GM13977 (cell line): ENCODE data around the gene PNMA1.

Experiments used
- DNase-seq: peaks from one replicate; pipeline ENCODE4 v3.0.0; 2012; ENCODE audit warnings: low spot score
- CTCF ChIP-seq: IDR thresholded peaks from 2 replicates; pipeline ENCODE4 v1.5.1; 2012; ENCODE audit warnings: mild to moderate bottlenecking, control low read depth; ENCODE audit not compliant: insufficient read depth; ENCODE audit errors: extremely low read depth, missing control alignments
- in situ Hi-C: fragments of 300-500 bp; cut with MboI; formaldehyde crosslinking; loops from one replicate; pipeline ENCODE4 v1.12.0; 2022; ENCODE audit warnings: low sequenced_read_pairs, low pct_unique_long_range_greater_than_20kb, mixed read lengths, inconsistent platforms; ENCODE audit not compliant: unreplicated experiment

PNMA1 gene

GRCh38 chr14:73713803-73714655 lies at the start of gene PNMA1:
Gene PNMA1 (minus strand): TSS chr14:73714384. CDS start chr14:73713639, 745 bp downstream.
- peak; percentile 98 for DNase-seq
- in situ Hi-C loops, result no loop called here

GRCh38 chr14:73763396-73763795 lies 49.2 kb upstream of the PNMA1 start:
- no peak for DNase-seq
- in situ Hi-C loops, result no loop called here
- no peak for TF ChIP-seq CTCF

More at GRCh38 chr14:73713803-73714655, at the start of gene PNMA1:
- TF ChIP-seq CTCF, result no peak

GRCh38 chr14:73762375-73762822 lies 48.2 kb upstream of the PNMA1 start:
- in situ Hi-C loops, result no loop called here
- peak; percentile 70 for DNase-seq
- TF ChIP-seq CTCF, result no peak

- in situ Hi-C loops, result no loop called here
- DNase-seq, result no peak
- no peak for TF ChIP-seq CTCF
These were observed 47.6 kb upstream of the PNMA1 start for GRCh38 chr14:73761618-73762355.

GRCh38 chr14:73760598-73761586 lies 46.7 kb upstream of the PNMA1 start:
- DNase-seq, result no peak
- in situ Hi-C loops, result no loop called here

More at GRCh38 chr14:73760598-73761586, 46.7 kb upstream of the PNMA1 start:
- TF ChIP-seq CTCF, result no peak
